K562 (cell line): ENCODE data around the gene TGFBR3L. TPM values are rescaled to one million over a fixed set of nuclear protein-coding genes. Genes with fewer than 3 reads are reported as not detected.

Source experiments
- BCOR ChIP-seq: fragments of 450-650 bp; IDR thresholded peaks from 2 replicates; pipeline ENCODE4 v1.6.1; 2016
- C11orf30 ChIP-seq: fragments of 450-650 bp; IDR thresholded peaks from 2 replicates; pipeline ENCODE4 v1.6.1; 2016; ENCODE audit warnings: low read depth, mild to moderate bottlenecking
- CTBP1 ChIP-seq: fragments of 450-650 bp; IDR thresholded peaks from 2 replicates; pipeline ENCODE4 v1.6.1; 2016; ENCODE audit warnings: borderline replicate concordance
- E2F4 ChIP-seq: sonication (generic); formaldehyde crosslinking; IDR thresholded peaks from 2 replicates; pipeline ENCODE4 v1.8.0; 2022; ENCODE audit warnings: mild to moderate bottlenecking, low read depth, missing genetic modification reagents
- ETS2 ChIP-seq: IDR thresholded peaks from 2 replicates; pipeline ENCODE4 v1.6.1; 2016; ENCODE audit warnings: borderline replicate concordance, missing genetic modification characterization, mild to moderate bottlenecking, moderate library complexity, missing compliant biosample characterization; ENCODE audit not compliant: poor library complexity, severe bottlenecking
- MBD1 ChIP-seq: fragments of 250-450 bp; sonication (Bioruptor Pico); IDR thresholded peaks from 2 replicates; pipeline ENCODE4 v1.8.0; 2022; ENCODE audit warnings: inconsistent platforms
- NBN ChIP-seq: fragments of 450-650 bp; IDR thresholded peaks from 2 replicates; pipeline ENCODE4 v1.6.1; 2016; ENCODE audit warnings: low read depth, mild to moderate bottlenecking
- NCOA2 ChIP-seq, 2 experiments: fragments of 450-650 bp; IDR thresholded peaks; 2 replicates each; pipeline ENCODE4 v1.6.1; 2018; ENCODE audit warnings: mild to moderate bottlenecking in 2 of 2, moderate library complexity in 1 of 2; ENCODE audit not compliant: partially characterized antibody in 2 of 2
- NFE2 ChIP-seq: IDR thresholded peaks from 2 replicates; pipeline ENCODE4 v1.6.1; 2014; ENCODE audit warnings: antibody characterized with exemption, low read depth
- POLR2B ChIP-seq: fragments of 450-650 bp; IDR thresholded peaks from 2 replicates; pipeline ENCODE4 v1.6.1; 2018; ENCODE audit warnings: low read depth; ENCODE audit not compliant: partially characterized antibody
- RBM34 ChIP-seq: fragments of 200-400 bp; formaldehyde crosslinking; IDR thresholded peaks from 2 replicates; pipeline ENCODE4 v1.6.1; 2018; ENCODE audit warnings: low read length, borderline replicate concordance; ENCODE audit not compliant: insufficient read depth
- SETDB1 ChIP-seq: IDR thresholded peaks from one replicate; pipeline ENCODE4 v1.6.1; 2012; ENCODE audit warnings: low read length, control low read depth, inconsistent platforms
- SMAD2 ChIP-seq: fragments of 150-350 bp; IDR thresholded peaks from 2 replicates; pipeline ENCODE4 v1.6.1; 2014; ENCODE audit warnings: low read depth, mild to moderate bottlenecking, low read length
- SNIP1 ChIP-seq: fragments of 450-650 bp; IDR thresholded peaks from 2 replicates; pipeline ENCODE4 v1.7.1; 2017; ENCODE audit warnings: low read depth, mild to moderate bottlenecking
- TBL1XR1 ChIP-seq, 2 experiments: IDR thresholded peaks; 2 replicates each; pipeline ENCODE4 v1.6.1; 2012; ENCODE audit warnings: improper control_type of control experiment in 2 of 2, low read length in 2 of 2, mild to moderate bottlenecking in 1 of 2
- THAP7 ChIP-seq: fragments of 250-450 bp; sonication (Bioruptor Pico); IDR thresholded peaks from 2 replicates; pipeline ENCODE4 v1.5.0; 2021
- ZFP1 ChIP-seq: fragments of 450-650 bp; formaldehyde crosslinking; IDR thresholded peaks from 2 replicates; pipeline ENCODE4 v1.4.0; 2020; ENCODE audit warnings: mild to moderate bottlenecking, mixed read lengths
- ZNF165 ChIP-seq: fragments of 250-450 bp; sonication (Bioruptor Pico); IDR thresholded peaks from 2 replicates; pipeline ENCODE4 v1.4.0; 2020; ENCODE audit warnings: borderline replicate concordance
- ZNF316 ChIP-seq: fragments of 450-650 bp; IDR thresholded peaks from 2 replicates; pipeline ENCODE4 v1.6.1; 2016
- ZNF717 ChIP-seq: fragments of 250-450 bp; sonication (Bioruptor Pico); IDR thresholded peaks from 2 replicates; pipeline ENCODE4 v1.5.0; 2021
- polyA plus RNA-seq, 8 experiments: library from polyadenylated mRNA; depleted of rRNA in 4 of 8; stranded (reverse) in 5 of 8; unstranded in 3 of 8; fragments of >200 nt; fragmentation: Nextera tagmentation in 2 of 8; fragmentation: Illumina TruSeq in 1 of 8; extraction: Ambion mirVana in 2 of 8; extraction: Trizol in 1 of 8; gene quantifications; 2 replicates each; pipeline versions ENCODE4 v1.2.1 to v1.2.3, GENCODE V29; 2011 to 2014; ENCODE audit warnings: inconsistent platforms in 1 of 8, missing spikeins in 1 of 8
- total RNA-seq, 7 experiments: library from RNA; depleted of rRNA in 6 of 7; stranded (reverse); fragments of >200 nt in 6 of 7; fragmentation: Illumina TruSeq in 2 of 7; extraction: Trizol in 2 of 7; gene quantifications; 2 replicates each; pipeline versions ENCODE4 v1.2.1 to v1.2.3, GENCODE V29; 2011 to 2021; ENCODE audit warnings: low replicate concordance in 1 of 7
- TF ChIP-seq, protein P1 (sequence below): sonication (generic); formaldehyde crosslinking; IDR thresholded peaks from 2 replicates; pipeline ENCODE4 v1.8.0; 2022; ENCODE audit warnings: missing genetic modification reagents, mild to moderate bottlenecking, borderline replicate concordance
- TF ChIP-seq, protein P2 (sequence below), 2 experiments: fragments of 450-650 bp; IDR thresholded peaks; 2 replicates each; pipeline ENCODE4 v1.6.1; 2018; ENCODE audit warnings: mild to moderate bottlenecking in 2 of 2, low read depth in 1 of 2; ENCODE audit not compliant: partially characterized antibody in 2 of 2

Gene TGFBR3L
- total and polyA plus RNA-seq, 9 of the 15 experiments (the other 6 are each of a cell fraction or from before 2014, with no cell fraction given) = not detected

- TF ChIP-seq RBM34 = no peak
- TF ChIP-seq NCOA2 (IDR thresholded peaks at IDR 0.05; ENCODE audit: partially characterized antibody in 2 of 2) = no peak
- peak; percentile 62 for TF ChIP-seq POLR2B
- no peak for TF ChIP-seq SNIP1
- no peak for TF ChIP-seq SETDB1
- no peak for TF ChIP-seq E2F4 (CRISPR knock-in tag)
- TF ChIP-seq SMAD2 = no peak
- TF ChIP-seq ZNF717 (CRISPR knock-in tag) = no peak
- TF ChIP-seq TBL1XR1 (IDR thresholded peaks at IDR 0.05; ENCODE audit: low read length in 2 of 2) = no peak
- TF ChIP-seq NBN = no peak
- TF ChIP-seq, protein P1, sequence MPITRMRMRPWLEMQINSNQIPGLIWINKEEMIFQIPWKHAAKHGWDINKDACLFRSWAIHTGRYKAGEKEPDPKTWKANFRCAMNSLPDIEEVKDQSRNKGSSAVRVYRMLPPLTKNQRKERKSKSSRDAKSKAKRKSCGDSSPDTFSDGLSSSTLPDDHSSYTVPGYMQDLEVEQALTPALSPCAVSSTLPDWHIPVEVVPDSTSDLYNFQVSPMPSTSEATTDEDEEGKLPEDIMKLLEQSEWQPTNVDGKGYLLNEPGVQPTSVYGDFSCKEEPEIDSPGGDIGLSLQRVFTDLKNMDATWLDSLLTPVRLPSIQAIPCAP (CRISPR knock-in tag) = no peak
- TF ChIP-seq THAP7 = no peak
- peak; percentile 14; the same call in 1 of the 2 replicates for TF ChIP-seq CTBP1
- TF ChIP-seq ZFP1 (CRISPR knock-in tag) = no peak
- no peak for TF ChIP-seq BCOR
- no peak for TF ChIP-seq C11orf30
- no peak for TF ChIP-seq ZNF165 (CRISPR knock-in tag)
- TF ChIP-seq MBD1 (CRISPR knock-in tag) = no peak
- no peak for TF ChIP-seq NFE2
- no peak for TF ChIP-seq ZNF316
- TF ChIP-seq ETS2 (tag) = no peak
- TF ChIP-seq, protein P2, sequence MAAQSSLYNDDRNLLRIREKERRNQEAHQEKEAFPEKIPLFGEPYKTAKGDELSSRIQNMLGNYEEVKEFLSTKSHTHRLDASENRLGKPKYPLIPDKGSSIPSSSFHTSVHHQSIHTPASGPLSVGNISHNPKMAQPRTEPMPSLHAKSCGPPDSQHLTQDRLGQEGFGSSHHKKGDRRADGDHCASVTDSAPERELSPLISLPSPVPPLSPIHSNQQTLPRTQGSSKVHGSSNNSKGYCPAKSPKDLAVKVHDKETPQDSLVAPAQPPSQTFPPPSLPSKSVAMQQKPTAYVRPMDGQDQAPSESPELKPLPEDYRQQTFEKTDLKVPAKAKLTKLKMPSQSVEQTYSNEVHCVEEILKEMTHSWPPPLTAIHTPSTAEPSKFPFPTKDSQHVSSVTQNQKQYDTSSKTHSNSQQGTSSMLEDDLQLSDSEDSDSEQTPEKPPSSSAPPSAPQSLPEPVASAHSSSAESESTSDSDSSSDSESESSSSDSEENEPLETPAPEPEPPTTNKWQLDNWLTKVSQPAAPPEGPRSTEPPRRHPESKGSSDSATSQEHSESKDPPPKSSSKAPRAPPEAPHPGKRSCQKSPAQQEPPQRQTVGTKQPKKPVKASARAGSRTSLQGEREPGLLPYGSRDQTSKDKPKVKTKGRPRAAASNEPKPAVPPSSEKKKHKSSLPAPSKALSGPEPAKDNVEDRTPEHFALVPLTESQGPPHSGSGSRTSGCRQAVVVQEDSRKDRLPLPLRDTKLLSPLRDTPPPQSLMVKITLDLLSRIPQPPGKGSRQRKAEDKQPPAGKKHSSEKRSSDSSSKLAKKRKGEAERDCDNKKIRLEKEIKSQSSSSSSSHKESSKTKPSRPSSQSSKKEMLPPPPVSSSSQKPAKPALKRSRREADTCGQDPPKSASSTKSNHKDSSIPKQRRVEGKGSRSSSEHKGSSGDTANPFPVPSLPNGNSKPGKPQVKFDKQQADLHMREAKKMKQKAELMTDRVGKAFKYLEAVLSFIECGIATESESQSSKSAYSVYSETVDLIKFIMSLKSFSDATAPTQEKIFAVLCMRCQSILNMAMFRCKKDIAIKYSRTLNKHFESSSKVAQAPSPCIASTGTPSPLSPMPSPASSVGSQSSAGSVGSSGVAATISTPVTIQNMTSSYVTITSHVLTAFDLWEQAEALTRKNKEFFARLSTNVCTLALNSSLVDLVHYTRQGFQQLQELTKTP (IDR thresholded peaks at IDR 0.05; ENCODE audit: low read depth in 1 of 2, partially characterized antibody in 2 of 2) = no peak
Observed at GRCh38 chr19:7888145-7888825, 26.3 kb upstream of the TGFBR3L start, which contains the start of gene LRRC8E (continued).
